HT1080 (cell line): ENCODE measurements around the gene ZNRF4. TPM values are rescaled to one million over a fixed set of nuclear protein-coding genes. Genes with fewer than 3 reads are reported as not detected.

Source experiments
- DNase-seq: peaks from one replicate; pipeline ENCODE4 v3.0.0-alpha.2; 2015; ENCODE audit warnings: low read depth
- total RNA-seq: library from RNA; depleted of rRNA; stranded (reverse); fragments of >200 nt; shearing (Covaris generic); gene quantifications from 2 replicates; pipeline ENCODE4 v1.2.3, GENCODE V29; 2014; rRNA removed

Gene ZNRF4
- total RNA-seq, 1 experiment from 2014 or later = not detected

GRCh38 chr19:5498830-5499550 is 43.8 kb downstream of the ZNRF4 start:
- DNase-seq = no peak

DNA sequence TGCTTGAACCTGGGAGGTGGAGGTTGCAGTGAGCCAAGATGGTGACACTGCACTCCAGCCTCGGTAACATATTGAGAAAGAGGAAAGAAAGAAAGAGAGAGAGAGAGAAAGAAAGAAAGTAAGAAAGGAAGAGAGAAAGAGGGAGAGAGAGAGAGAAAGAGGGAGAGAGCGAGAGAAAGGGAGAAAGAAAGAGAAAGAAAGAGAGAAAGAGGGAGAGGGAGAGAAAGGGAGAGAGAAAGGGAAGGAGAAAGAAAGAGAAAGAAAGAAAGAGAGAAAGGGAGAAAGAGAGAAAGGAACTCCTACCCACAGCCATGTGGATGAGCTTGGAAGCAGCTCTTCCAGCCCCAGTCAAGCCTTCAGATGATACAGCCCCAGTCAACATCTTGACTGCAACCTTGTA is 46.7 kb downstream of the ZNRF4 start:
- no peak for DNase-seq

DNA sequence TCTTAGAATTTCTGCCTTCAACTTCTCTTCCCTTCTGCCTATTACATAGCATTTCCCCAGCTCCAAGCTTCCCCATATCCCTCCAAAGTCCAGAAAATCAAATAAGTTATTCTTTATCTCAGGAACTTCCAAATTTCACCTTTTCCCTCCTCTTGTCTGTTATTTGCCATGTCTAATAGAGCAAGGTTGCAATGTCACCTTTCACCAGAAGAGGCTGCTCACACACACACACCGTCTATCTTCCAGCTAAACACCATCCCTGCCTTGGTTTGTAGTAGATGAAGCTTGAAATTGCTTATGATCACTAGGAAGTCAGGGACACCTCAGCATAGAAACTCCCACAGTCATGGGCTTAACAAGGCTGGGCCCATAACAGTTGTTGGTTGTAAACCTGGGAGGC is 48.4 kb downstream of the ZNRF4 start:
- DNase-seq = peak; percentile 24

- no peak for DNase-seq
Observed at GRCh38 chr19:5504114-5504513, 48.9 kb downstream of the ZNRF4 start.

Other genes with a start within 250 kb of the ZNRF4 start
- 0.27 and 1.9 TPM in 2 replicates for gene PTPRS, start 114.6 kb upstream of the ZNRF4 start, total RNA-seq
- gene TINCR, start 112.5 kb downstream of the ZNRF4 start, total RNA-seq = 0.10 TPM in 1 of 2 replicates, not detected in the other
- gene SAFB2, start 167.4 kb downstream of the ZNRF4 start, total RNA-seq = 32.7 and 33.2 TPM in 2 replicates
- 33.5 and 63.9 TPM in 2 replicates for gene SAFB, start 167.7 kb downstream of the ZNRF4 start, total RNA-seq
- gene MICOS13, start 225.1 kb downstream of the ZNRF4 start, total RNA-seq = 234 and 256 TPM in 2 replicates
- gene HSD11B1L, start 225.6 kb downstream of the ZNRF4 start, total RNA-seq = 4.5 and 6.2 TPM in 2 replicates
- 1,434 and 2,039 TPM in 2 replicates for gene RPL36, start 234.9 kb downstream of the ZNRF4 start, total RNA-seq